Ramos (cell line): ENCODE results near the gene PDS5A.
"Not testable (repeated sequence)": the region's sequence is repeated elsewhere in the genome, so short reads cannot be mapped to it uniquely, and the experiment has no call there.

Experiments used
- in situ Hi-C: fragments of 300-500 bp; cut with MboI; formaldehyde crosslinking; loops from one replicate; pipeline ENCODE4 v1.14.3; 2022; ENCODE audit warnings: low sequenced_read_pairs; ENCODE audit not compliant: unreplicated experiment

PDS5A gene

DNA sequence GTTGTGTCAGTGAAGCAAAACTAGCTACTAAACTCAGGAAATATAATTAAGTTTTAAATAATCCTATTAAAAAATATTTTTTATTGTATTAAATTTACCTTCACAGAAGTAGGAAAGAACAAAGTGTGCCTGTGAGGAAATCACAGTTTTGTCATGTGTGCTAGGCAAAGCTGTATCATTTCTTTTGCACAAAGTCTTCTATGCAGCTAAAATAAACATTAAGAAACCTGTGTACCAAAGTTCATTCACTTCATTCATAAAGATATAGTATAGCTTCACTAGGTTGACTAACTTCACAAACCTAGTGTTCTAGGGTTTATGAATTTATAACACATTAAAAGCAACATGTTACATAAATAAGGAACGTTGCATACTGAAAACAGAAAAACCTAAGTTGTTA lies 131.0 kb downstream of the PDS5A start:
- in situ Hi-C loops = no loop called here

GRCh38 chr4:39846120-39846519 lies 131.6 kb downstream of the PDS5A start:
- in situ Hi-C loops = no loop called here

DNA sequence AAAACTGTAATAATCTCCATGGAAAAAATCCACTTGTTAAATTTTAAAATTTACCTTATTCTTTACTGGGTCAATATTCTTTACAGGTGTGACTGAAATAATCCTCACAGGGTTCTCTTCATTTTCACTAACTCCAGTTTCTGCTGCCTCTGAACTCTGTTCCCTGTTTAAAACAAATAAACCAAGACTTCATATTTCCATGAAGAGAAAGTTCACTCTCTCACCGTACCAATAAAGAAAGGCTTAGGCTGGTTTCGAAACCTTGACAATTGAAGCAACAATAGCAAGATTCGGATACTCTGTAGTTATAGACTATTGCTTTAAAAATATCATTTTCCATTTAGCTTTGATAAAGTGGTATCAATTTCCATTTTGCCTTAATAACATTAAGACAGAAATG lies 135.8 kb downstream of the PDS5A start:
- in situ Hi-C loops = no loop called here

GRCh38 chr4:39840516-39840915 lies 137.2 kb downstream of the PDS5A start:
- in situ Hi-C loops = not testable (repeated sequence)

DNA sequence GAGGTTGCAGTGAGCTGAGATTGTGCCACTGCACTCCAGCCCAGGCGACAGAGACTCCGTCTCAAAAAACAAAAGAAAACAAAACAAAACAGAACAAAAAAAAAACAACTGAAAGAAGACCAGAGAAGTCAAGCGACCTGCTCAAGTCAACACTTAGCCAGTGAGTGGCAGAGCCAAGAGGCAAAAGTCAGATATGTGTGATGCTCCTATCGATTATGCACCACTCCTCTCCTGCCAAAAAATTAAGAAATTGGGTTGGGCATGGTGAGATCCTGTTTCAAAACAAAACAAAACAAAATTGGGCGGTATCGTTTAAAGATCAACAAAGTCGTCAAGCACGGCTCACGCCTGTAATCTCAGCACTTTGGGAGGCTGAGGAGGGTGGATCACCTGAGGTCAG lies 137.7 kb downstream of the PDS5A start:
- in situ Hi-C loops = no loop called here

- in situ Hi-C loops = not testable (repeated sequence)
Measured at GRCh38 chr4:39838431-39838830, 139.3 kb downstream of the PDS5A start.

- in situ Hi-C loops = no loop called here
Measured at GRCh38 chr4:39834269-39834668, 143.4 kb downstream of the PDS5A start.

DNA sequence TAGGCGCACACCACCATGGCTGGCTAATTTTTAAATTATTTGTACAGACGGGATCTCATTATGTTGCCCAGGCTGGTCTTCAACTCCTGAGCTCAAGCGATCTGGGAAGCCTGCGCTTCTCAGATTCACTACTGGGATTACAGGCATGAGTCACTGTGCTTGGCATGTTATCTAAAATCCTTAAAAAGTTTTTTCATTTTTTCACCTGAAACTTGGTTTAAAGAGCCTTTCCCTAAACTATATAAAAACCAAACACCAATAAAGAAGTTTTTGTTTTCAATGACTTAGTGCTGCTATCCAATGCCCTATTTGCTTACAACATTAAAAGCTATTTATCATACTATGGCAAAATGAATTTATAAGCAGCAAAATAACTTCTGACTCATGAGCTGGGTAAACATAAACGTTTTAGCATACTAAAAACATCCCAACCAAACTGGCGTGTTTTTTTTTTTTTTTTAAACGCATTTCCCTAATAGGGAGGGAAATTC lies 151.9 kb downstream of the PDS5A start:
- in situ Hi-C loops = no loop called here

DNA sequence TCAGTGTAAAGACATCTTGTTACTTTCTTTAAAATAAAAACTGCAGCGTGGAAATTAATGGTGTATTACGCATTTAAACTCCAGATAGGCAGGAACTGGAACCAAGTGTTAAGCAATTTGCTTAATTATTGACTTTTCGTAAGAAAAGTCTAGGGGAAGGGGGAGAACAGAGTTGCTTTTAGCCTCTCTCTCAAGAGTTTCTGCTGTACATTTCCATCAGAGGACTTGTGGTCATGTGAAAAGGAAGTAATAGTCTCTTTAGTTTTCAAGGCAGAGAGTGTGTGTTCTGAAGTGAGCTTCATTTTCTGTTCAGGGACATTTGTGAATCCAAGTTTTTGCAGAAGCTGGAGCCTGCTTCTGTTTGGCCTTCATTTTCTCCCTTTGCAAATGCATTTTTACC lies 152.6 kb downstream of the PDS5A start:
- in situ Hi-C loops = no loop called here

DNA sequence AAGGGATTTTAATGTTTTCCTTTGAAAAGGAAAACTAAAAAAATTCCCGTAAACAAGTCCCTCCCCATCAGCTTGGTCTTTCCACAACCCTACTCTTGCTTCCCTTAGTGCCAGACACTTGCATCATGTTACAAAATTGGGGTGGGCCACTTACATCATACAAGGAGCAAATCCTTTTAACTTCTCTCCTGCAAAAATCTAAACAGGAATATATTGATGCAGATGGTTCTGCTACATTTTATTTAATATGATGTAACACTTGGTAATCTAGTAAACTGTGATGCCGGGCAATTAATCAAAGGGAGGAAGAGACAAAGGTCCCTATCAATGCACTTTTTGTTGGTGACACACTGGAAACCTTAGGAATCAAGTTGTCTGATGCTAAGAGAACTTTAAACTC lies 154.5 kb downstream of the PDS5A start:
- in situ Hi-C loops = no loop called here

GRCh38 chr4:39822662-39823061 lies 155.0 kb downstream of the PDS5A start:
- in situ Hi-C loops = no loop called here

DNA sequence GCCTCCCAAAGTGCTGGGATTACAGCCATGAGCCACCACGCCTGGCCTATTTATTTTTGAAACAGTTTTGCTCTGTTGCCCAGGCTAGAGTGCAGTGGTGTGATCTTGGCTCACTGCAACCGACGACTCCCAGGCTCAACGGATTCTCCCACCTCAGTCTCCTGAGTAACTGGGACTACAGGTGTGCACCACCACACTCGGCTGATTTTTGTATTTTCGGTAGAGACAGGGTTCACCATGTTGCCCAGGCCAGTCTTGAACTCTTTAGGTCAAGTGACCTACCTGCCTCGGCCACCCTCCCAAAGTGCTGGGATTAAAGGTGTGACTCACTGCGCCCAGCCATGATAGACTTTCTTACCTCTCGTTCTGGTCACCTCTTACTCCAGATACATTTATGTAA lies 155.8 kb downstream of the PDS5A start:
- in situ Hi-C loops = no loop called here

DNA sequence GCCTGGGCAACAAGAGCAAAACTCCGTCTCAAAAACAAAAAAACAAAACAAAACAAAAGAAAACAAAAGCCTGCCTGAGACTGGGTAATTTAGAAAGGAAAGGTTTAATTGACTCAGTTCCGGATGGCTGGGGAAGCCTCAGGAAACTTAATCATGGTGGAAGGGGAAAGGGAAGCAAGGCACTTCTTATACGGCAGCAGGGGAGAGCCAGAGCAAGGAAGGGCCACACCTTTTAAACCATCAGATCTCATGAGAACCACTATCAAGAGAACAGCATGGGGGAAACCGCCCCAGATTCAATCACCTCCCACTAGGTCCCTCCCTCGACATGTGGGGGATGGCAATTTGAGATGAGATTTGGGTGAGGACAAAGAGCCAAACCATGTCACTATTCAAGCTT lies 157.5 kb downstream of the PDS5A start:
- in situ Hi-C loops = no loop called here

GRCh38 chr4:39818646-39819045 lies 159.1 kb downstream of the PDS5A start:
- in situ Hi-C loops = no loop called here

- in situ Hi-C loops = no loop called here
Measured at GRCh38 chr4:39814403-39815185, 163.1 kb downstream of the PDS5A start.

GRCh38 chr4:39813761-39814160 lies 163.9 kb downstream of the PDS5A start:
- in situ Hi-C loops = not testable (repeated sequence)

DNA sequence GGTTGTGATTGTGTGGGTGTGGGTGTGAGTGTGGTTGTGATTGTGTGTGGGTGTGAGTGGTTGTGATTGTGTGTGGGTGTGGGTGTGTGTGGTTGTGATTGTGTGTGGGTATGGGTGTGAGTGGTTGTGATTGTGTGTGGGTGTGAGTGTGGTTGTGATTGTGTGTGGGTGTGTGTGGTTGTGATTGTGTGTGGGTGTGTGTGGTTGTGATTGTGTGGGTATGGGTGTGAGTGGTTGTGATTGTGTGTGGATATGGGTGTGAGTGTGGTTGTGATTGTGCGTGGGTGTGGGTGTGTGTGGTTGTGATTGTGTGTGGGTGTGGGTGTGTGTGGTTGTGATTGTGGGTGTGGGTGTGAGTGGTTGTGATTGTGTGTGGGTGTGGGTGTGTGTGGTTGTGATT lies 164.7 kb downstream of the PDS5A start:
- in situ Hi-C loops = not testable (repeated sequence)

DNA sequence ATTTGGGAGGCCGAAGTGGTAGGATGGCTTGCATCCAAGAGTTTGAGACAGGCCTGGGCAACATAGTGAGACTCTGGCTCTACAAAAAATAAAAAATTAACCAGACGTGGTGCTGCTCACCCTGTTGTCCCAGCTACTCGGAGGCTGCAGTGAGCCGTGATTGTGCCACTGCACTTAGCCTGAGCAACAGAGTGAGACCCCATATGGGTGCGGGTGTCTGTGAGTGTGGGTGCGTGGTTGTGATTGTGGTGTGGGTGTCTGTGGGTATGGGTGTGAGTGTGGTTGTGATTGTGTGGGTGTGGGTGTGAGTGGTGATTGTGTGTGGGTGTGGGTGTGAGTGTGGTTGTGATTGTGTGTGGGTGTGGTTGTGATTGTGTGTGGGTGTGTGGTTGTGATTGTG lies 165.2 kb downstream of the PDS5A start:
- in situ Hi-C loops = no loop called here

- in situ Hi-C loops = no loop called here
Measured at GRCh38 chr4:39808231-39808749, 169.4 kb downstream of the PDS5A start.

- in situ Hi-C loops = no loop called here
Measured at GRCh38 chr4:39802005-39802404, 175.7 kb downstream of the PDS5A start.

GRCh38 chr4:39792976-39793375 lies 184.7 kb downstream of the PDS5A start:
- in situ Hi-C loops = not testable (repeated sequence)

DNA sequence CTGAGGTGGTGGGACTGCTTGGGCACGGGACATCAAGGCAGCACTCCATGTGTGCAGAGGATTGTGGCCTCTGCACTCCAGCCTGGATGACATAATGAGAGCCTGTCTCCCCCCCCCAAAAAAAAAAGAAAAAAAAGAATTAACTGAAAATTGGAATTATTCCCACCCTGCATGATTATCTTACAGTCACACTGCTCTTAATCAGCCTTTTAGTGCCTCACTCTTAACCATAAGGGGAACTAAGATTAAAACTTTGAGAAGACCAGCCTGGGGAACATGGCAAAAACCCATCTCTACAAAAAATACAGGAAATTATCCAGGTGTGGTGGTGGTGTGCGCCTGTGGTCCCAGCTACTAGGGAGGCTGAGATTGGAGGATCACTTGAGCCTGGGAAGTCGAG lies 185.2 kb downstream of the PDS5A start:
- in situ Hi-C loops = no loop called here
